ENCODE results near the gene ANKDD1A. TPM values are rescaled to one million over a fixed set of nuclear protein-coding genes. Genes with fewer than 3 reads are reported as not detected.

Gene ANKDD1A
- total RNA-seq, 1 experiment from 2014 or later, result 6.8 TPM

GRCh38 chr15:64931381-64931780 lies 19.7 kb downstream of the ANKDD1A start:
- ATAC-seq (no peak), DNase-seq (ENCODE audit: low read depth, low spot score) (no peak)
- no peak for TF ChIP-seq CTCF (IDR thresholded peaks at IDR 0.05)
- TF ChIP-seq REST (IDR thresholded peaks at IDR 0.05; ENCODE audit: insufficient read depth in 1 of 2, low read depth in 2 of 2, low read length in 1 of 2), result no peak
- no peak for TF ChIP-seq SIN3A (IDR thresholded peaks at IDR 0.05; ENCODE audit: borderline replicate concordance, insufficient read depth, low read depth, low read length)
- no peak for TF ChIP-seq TCF7L2 (IDR thresholded peaks at IDR 0.05; ENCODE audit: low read depth, low read length)
- TF ChIP-seq POLR2AphosphoS5 (IDR thresholded peaks at IDR 0.05; ENCODE audit: low read depth, low read length), result no peak
- ChIA-PET POLR2A (interaction anchor here (0.6 kb wide), 1 partner anchor 1412 kb away, joined by 4 read pairs; no protein-coding TSS in a partner anchor), CTCF (no interaction called here)
- Histone ChIP-seq H3K27me3 (ENCODE audit: control insufficient read depth, insufficient read depth, low read length) (no peaks in the 10 kb centered on the region), H3K4me1 (ENCODE audit: control insufficient read depth, insufficient read depth, low read length) (no peaks in the 10 kb centered on the region), H3K27ac (ENCODE audit: low read length) (no peak overlapping the region), H3K4me3 (ENCODE audit: low read depth in 2 of 2, low read length in 2 of 2) (no peak overlapping the region), H3K36me3 (ENCODE audit: control insufficient read depth, insufficient read depth, low read length) (no peaks in the 10 kb centered on the region), H3K9me3 (ENCODE audit: control insufficient read depth, insufficient read depth, low read depth, low read length) (no peaks in the 10 kb centered on the region)
- intact Hi-C loops (cut with micrococcal nuclease; ENCODE audit: unreplicated experiment), result no loop called here
- in situ Hi-C loops (cut with HindIII; ENCODE audit: low pct_unique_long_range_greater_than_20kb, low sequenced_read_pairs), result no loop called here
- no TSS peak for BruUV-seq (replicated peaks)

- no peaks in the 10 kb centered on the region for H3K27me3 ChIP-seq (ENCODE audit: control insufficient read depth, insufficient read depth, low read length)
- ATAC-seq (no peak), DNase-seq (ENCODE audit: low read depth, low spot score) (no peak)
- no peak overlapping the region for H3K27ac ChIP-seq (ENCODE audit: low read length)
- ChIA-PET POLR2A (interaction anchor here (0.7 kb wide), 1 partner anchor 14 kb away, joined by 3 read pairs; no protein-coding TSS in a partner anchor), CTCF (no interaction called here)
- H3K36me3 ChIP-seq (ENCODE audit: control insufficient read depth, insufficient read depth, low read length), result no peaks in the 10 kb centered on the region
- in situ Hi-C loops (cut with HindIII; ENCODE audit: low pct_unique_long_range_greater_than_20kb, low sequenced_read_pairs), result no loop called here
- no peak overlapping the region for H3K4me3 ChIP-seq (ENCODE audit: low read depth in 2 of 2, low read length in 2 of 2)
- intact Hi-C loops (cut with micrococcal nuclease; ENCODE audit: unreplicated experiment), result no loop called here
- H3K9me3 ChIP-seq (ENCODE audit: control insufficient read depth, insufficient read depth, low read depth, low read length), result no peaks in the 10 kb centered on the region
- no TSS peak for BruUV-seq (replicated peaks)
- H3K4me1 ChIP-seq (ENCODE audit: control insufficient read depth, insufficient read depth, low read length), result no peaks in the 10 kb centered on the region
- TF ChIP-seq SIN3A (IDR thresholded peaks at IDR 0.05; ENCODE audit: borderline replicate concordance, insufficient read depth, low read depth, low read length), result no peak
- no peak for TF ChIP-seq TCF7L2 (IDR thresholded peaks at IDR 0.05; ENCODE audit: low read depth, low read length)
- TF ChIP-seq CTCF (IDR thresholded peaks at IDR 0.05), result no peak
- no peak for TF ChIP-seq REST (IDR thresholded peaks at IDR 0.05; ENCODE audit: insufficient read depth in 1 of 2, low read depth in 2 of 2, low read length in 1 of 2)
- no peak for TF ChIP-seq POLR2AphosphoS5 (IDR thresholded peaks at IDR 0.05; ENCODE audit: low read depth, low read length)
Measured at GRCh38 chr15:64934023-64934422, 22.3 kb downstream of the ANKDD1A start.

All from Panc1 (cell line).